ENCODE measurements around the gene ADORA3. TPM values are rescaled to one million over a fixed set of nuclear protein-coding genes. Genes with fewer than 3 reads are reported as not detected.

ADORA3 gene
- polyA plus RNA-seq, 1 donor from 2014 or later: not detected

- H3K9me2 ChIP-seq (ENCODE audit: insufficient read depth, low read length): no peaks in the 10 kb centered on the region
- H3K27me3 ChIP-seq (ENCODE audit: insufficient read depth, low read depth, low read length): no peaks in the 10 kb centered on the region
- no peak overlapping the region for H3K27ac ChIP-seq (ENCODE audit: low read length)
- H3K79me2 ChIP-seq (replicated peaks; ENCODE audit: insufficient read depth, low read length): peaks cover 20% of the 10 kb centered on the region
- no peaks in the 10 kb centered on the region for H3K9me3 ChIP-seq (ENCODE audit: low read length)
- no peak overlapping the region for H3K9ac ChIP-seq (ENCODE audit: low read length)
- H3K4me2 ChIP-seq (ENCODE audit: low read length): no peak overlapping the region
- H2AFZ ChIP-seq (ENCODE audit: low read depth, low read length): no peak overlapping the region
- peaks cover 27% of the 10 kb centered on the region for H3K36me3 ChIP-seq (ENCODE audit: insufficient read depth, low read length)
- no peak for TF ChIP-seq RAD21 (conservative IDR thresholded peaks at IDR 0.05)
- TF ChIP-seq TAF1 (IDR thresholded peaks at IDR 0.05; ENCODE audit: low read depth): no peak
- TF ChIP-seq CTCF (IDR thresholded peaks at IDR 0.05; ENCODE audit: poor library complexity, severe bottlenecking): no peak
- TF ChIP-seq REST (IDR thresholded peaks at IDR 0.05; ENCODE audit: borderline replicate concordance): no peak
- TF ChIP-seq MXI1 (conservative IDR thresholded peaks at IDR 0.05; ENCODE audit: poor library complexity, severe bottlenecking): no peak
- no peak for TF ChIP-seq EP300 (conservative IDR thresholded peaks at IDR 0.05; ENCODE audit: poor library complexity, severe bottlenecking)
- no peak for TF ChIP-seq POLR2AphosphoS5 (IDR thresholded peaks at IDR 0.05)
- no peaks in the 10 kb centered on the region for H4K20me1 ChIP-seq (ENCODE audit: insufficient read depth)
- no peaks in the 10 kb centered on the region for H3F3A ChIP-seq (ENCODE audit: insufficient read depth, low read length, poor library complexity, severe bottlenecking)
- H3K4me3 ChIP-seq (ENCODE audit: low read length): no peak overlapping the region
Observed at GRCh38 chr1:111455642-111456031, 47.8 kb downstream of the ADORA3 start.

- Histone ChIP-seq H3K36me3 (ENCODE audit: insufficient read depth, low read length) (peaks cover 27% of the 10 kb centered on the region), H3K4me2 (ENCODE audit: low read length) (no peak overlapping the region), H3K79me2 (replicated peaks; ENCODE audit: insufficient read depth, low read length) (peaks cover 26% of the 10 kb centered on the region), H3K27ac (ENCODE audit: low read length) (no peak overlapping the region), H3K9me3 (ENCODE audit: low read length) (no peaks in the 10 kb centered on the region), H2AFZ (ENCODE audit: low read depth, low read length) (no peak overlapping the region), H3K9me2 (ENCODE audit: insufficient read depth, low read length) (no peaks in the 10 kb centered on the region), H3K27me3 (ENCODE audit: insufficient read depth, low read depth, low read length) (no peaks in the 10 kb centered on the region), H3K9ac (ENCODE audit: low read length) (no peak overlapping the region), H3K4me3 (ENCODE audit: low read length) (no peak overlapping the region), H4K20me1 (ENCODE audit: insufficient read depth) (no peaks in the 10 kb centered on the region), H3F3A (ENCODE audit: insufficient read depth, low read length, poor library complexity, severe bottlenecking) (no peaks in the 10 kb centered on the region)
- TF ChIP-seq CTCF (IDR thresholded peaks at IDR 0.05; ENCODE audit: poor library complexity, severe bottlenecking) (no peak), MXI1 (conservative IDR thresholded peaks at IDR 0.05; ENCODE audit: poor library complexity, severe bottlenecking) (no peak), SMC3 (conservative IDR thresholded peaks at IDR 0.05; ENCODE audit: poor library complexity) (no peak), REST (IDR thresholded peaks at IDR 0.05; ENCODE audit: borderline replicate concordance) (no peak), EP300 (conservative IDR thresholded peaks at IDR 0.05; ENCODE audit: poor library complexity, severe bottlenecking) (no peak), EZH2 (IDR thresholded peaks at IDR 0.05; ENCODE audit: borderline replicate concordance, insufficient read depth, low read length, poor library complexity, severe bottlenecking) (no peak), TAF1 (IDR thresholded peaks at IDR 0.05; ENCODE audit: low read depth) (no peak), RAD21 (conservative IDR thresholded peaks at IDR 0.05) (no peak), POLR2AphosphoS5 (IDR thresholded peaks at IDR 0.05) (no peak)
Observed at GRCh38 chr1:111454859-111455641, 48.4 kb downstream of the ADORA3 start.

All from neural cell (in vitro differentiated cells).